Cardiac muscle cell (in vitro differentiated cells and primary cell): Measurements from ENCODE around the gene GTF2I. TPM values are rescaled to one million over a fixed set of nuclear protein-coding genes. Genes with fewer than 3 reads are reported as not detected.
"Not testable (repeated sequence)": the region's sequence is repeated elsewhere in the genome, so short reads cannot be mapped to it uniquely, and the experiment has no call there.

Source experiments
- DNase-seq, 2 donors: peaks; one replicate each; pipeline versions ENCODE4 v3.0.0 to v3.0.0-alpha.2; 2010 to 2017; ENCODE audit warnings: low read depth in 1 of 2, low spot score in 1 of 2
- H3K27ac ChIP-seq: fragments of 200-600 bp; sonication (generic); 2 replicates; pipeline ENCODE4 v1.5.1; 2016
- H3K27me3 ChIP-seq: fragments of 200-600 bp; sonication (generic); 2 replicates; pipeline ENCODE4 v1.6.0; 2016; ENCODE audit warnings: control low read depth
- H3K36me3 ChIP-seq: fragments of 200-600 bp; sonication (generic); 2 replicates; pipeline ENCODE4 v1.5.1; 2016; ENCODE audit warnings: control low read depth
- H3K4me1 ChIP-seq: fragments of 200-600 bp; sonication (generic); 2 replicates; pipeline ENCODE4 v1.8.1; 2017; ENCODE audit warnings: low read depth, mild to moderate bottlenecking, mixed run types
- H3K4me3 ChIP-seq: fragments of 200-600 bp; sonication (generic); 2 replicates; pipeline ENCODE4 v1.5.1; 2016; ENCODE audit warnings: mild to moderate bottlenecking
- H3K9me3 ChIP-seq: fragments of 200-600 bp; sonication (generic); 2 replicates; pipeline ENCODE4 v1.5.1; 2017; ENCODE audit warnings: low read depth, mild to moderate bottlenecking, control low read depth
- CTCF ChIP-seq: IDR thresholded peaks from 2 replicates; pipeline ENCODE4 v1.5.1; 2012; ENCODE audit warnings: low read depth, mild to moderate bottlenecking, low read length
- polyA plus RNA-seq: library from polyadenylated mRNA; unstranded; fragments of >200 nt; fragmentation: Nextera tagmentation; extraction: Ambion mirVana; gene quantifications from 2 replicates; pipeline ENCODE4 v1.2.1, GENCODE V29; 2016
- total RNA-seq: library from RNA; depleted of rRNA; stranded (reverse); fragments of >200 nt; gene quantifications from 2 replicates; pipeline ENCODE4 v1.2.3, GENCODE V29; 2016

GTF2I gene
- total and polyA plus RNA-seq, 2 experiments from 2014 or later: 189 to 221 TPM

- DNase-seq: no peak
- no peaks in the 10 kb centered on the region for H3K9me3 ChIP-seq
- no peaks in the 10 kb centered on the region for H3K27me3 ChIP-seq
- no peak overlapping the region for H3K27ac ChIP-seq
- no peak overlapping the region for H3K4me3 ChIP-seq
- peaks cover 3% of the 10 kb centered on the region for H3K36me3 ChIP-seq
- peaks cover 4% of the 10 kb centered on the region for H3K4me1 ChIP-seq
- TF ChIP-seq CTCF: no peak
Measured at GRCh38 chr7:74682829-74683228, 25.3 kb downstream of the GTF2I start.

GRCh38 chr7:74683799-74684198, 26.3 kb downstream of the GTF2I start:
- no peak for TF ChIP-seq CTCF
- Histone ChIP-seq H3K36me3 (peaks cover 3% of the 10 kb centered on the region), H3K9me3 (no peaks in the 10 kb centered on the region), H3K27me3 (no peaks in the 10 kb centered on the region), H3K4me3 (no peak overlapping the region), H3K4me1 (peaks cover 4% of the 10 kb centered on the region), H3K27ac (no peak overlapping the region)
- DNase-seq: no peak

- Histone ChIP-seq H3K27ac (no peak overlapping the region), H3K4me1 (peaks cover 4% of the 10 kb centered on the region), H3K36me3 (peaks cover 3% of the 10 kb centered on the region), H3K9me3 (no peaks in the 10 kb centered on the region), H3K4me3 (no peak overlapping the region), H3K27me3 (no peaks in the 10 kb centered on the region)
- no peak for DNase-seq
- TF ChIP-seq CTCF: no peak
Measured at GRCh38 chr7:74684473-74684872, 27.0 kb downstream of the GTF2I start.

GRCh38 chr7:74684921-74685320, 27.4 kb downstream of the GTF2I start:
- H3K27ac ChIP-seq: no peak overlapping the region
- no peak overlapping the region for H3K4me3 ChIP-seq
- H3K36me3 ChIP-seq: peaks cover 7% of the 10 kb centered on the region
- no peaks in the 10 kb centered on the region for H3K9me3 ChIP-seq
- H3K4me1 ChIP-seq: peaks cover 4% of the 10 kb centered on the region
- TF ChIP-seq CTCF: no peak
- DNase-seq: no peak
- no peaks in the 10 kb centered on the region for H3K27me3 ChIP-seq

GRCh38 chr7:74690474-74690873, 33.0 kb downstream of the GTF2I start:
- no peaks in the 10 kb centered on the region for H3K9me3 ChIP-seq
- no peak for DNase-seq

GRCh38 chr7:74704419-74704818, 46.9 kb downstream of the GTF2I start:
- H3K27me3 ChIP-seq, DNase-seq, H3K4me1 ChIP-seq, H3K4me3 ChIP-seq, H3K27ac ChIP-seq, H3K9me3 ChIP-seq: not testable (repeated sequence)
- H3K36me3 ChIP-seq: peaks cover 81% of the 10 kb centered on the region

More at GRCh38 chr7:74690474-74690873, 33.0 kb downstream of the GTF2I start:
- Histone ChIP-seq H3K27me3 (no peaks in the 10 kb centered on the region), H3K4me3 (no peak overlapping the region), H3K36me3 (peaks cover 52% of the 10 kb centered on the region), H3K4me1 (peaks cover 4% of the 10 kb centered on the region), H3K27ac (no peak overlapping the region)
- no peak for TF ChIP-seq CTCF
